ENCODE measurements around the gene SP110. TPM values are rescaled to one million over a fixed set of nuclear protein-coding genes. Genes with fewer than 3 reads are reported as not detected.

Gene SP110
- total and polyA plus RNA-seq, 2 of the 4 experiments (the other 2 are of a cell fraction) = 9.3 to 10.2 TPM

GRCh38 chr2:230256733-230257332 lies 37.0 kb upstream of the SP110 start:
- H3K9ac ChIP-seq (ENCODE audit: low read depth, low read length) = no peak overlapping the region
- no peak overlapping the region for H3K4ac ChIP-seq (ENCODE audit: low read depth, low read length)
- no peak overlapping the region for H3K18ac ChIP-seq (ENCODE audit: low read depth, low read length)
- no peaks in the 10 kb centered on the region for H4K20me1 ChIP-seq (ENCODE audit: insufficient read depth, low read length)
- H2BK20ac ChIP-seq (ENCODE audit: low read depth, low read length) = no peak overlapping the region
- dilution Hi-C loops (cut with HindIII; ENCODE audit: low sequenced_read_pairs, unreplicated experiment) (no loop called here), in situ Hi-C loops (cut with MboI; ENCODE audit: low sequenced_read_pairs) (no loop called here), intact Hi-C loops (cut with micrococcal nuclease) (no loop called here)
- H4K5ac ChIP-seq (ENCODE audit: low read depth, low read length) = no peak overlapping the region
- H4K8ac ChIP-seq (ENCODE audit: low read depth in 2 of 2, low read length in 2 of 2) = no peak overlapping the region
- no peak overlapping the region for H4K91ac ChIP-seq (ENCODE audit: insufficient read depth, low read depth, low read length)
- no peak overlapping the region for H3K56ac ChIP-seq (ENCODE audit: extremely low read depth, insufficient read depth, low read length)
- CTCF ChIA-PET = no interaction called here
- no peak overlapping the region for H2BK5ac ChIP-seq (ENCODE audit: low read depth, low read length, poor library complexity, severe bottlenecking)
- ATAC-seq (ENCODE audit: low read depth) (no peak), DNase-seq (no peak)
- no peak overlapping the region for H3K14ac ChIP-seq (replicated peaks; ENCODE audit: low read depth, low read length)
- H2AK9ac ChIP-seq (replicated peaks; ENCODE audit: low read depth, low read length, poor library complexity) = no peak overlapping the region
- H3K4me2 ChIP-seq (ENCODE audit: low read depth, low read length) = no peak overlapping the region
- no peak overlapping the region for H3K27ac ChIP-seq (ENCODE audit: insufficient read depth, low read length)
- no peaks in the 10 kb centered on the region for H3K4me1 ChIP-seq (ENCODE audit: control insufficient read depth, insufficient read depth, low read length)
- POLR2A ChIA-PET (ENCODE audit: unreplicated experiment) = no interaction called here
- 60% methylated on average over 1 of the region's 3 CpGs; no CpG with 5 or more reads in 1 of the 2 experiments for WGBS, 2 experiments (ENCODE audit: extremely low coverage in 2 of 2, insufficient read length in 1 of 2)
- H2AK5ac ChIP-seq (ENCODE audit: low read depth, low read length) = no peak overlapping the region
- H3K9me1 ChIP-seq (ENCODE audit: insufficient read depth, low read length) = no peaks in the 10 kb centered on the region
- peaks cover under 1% of the 10 kb centered on the region; the same call in 1 of the 2 replicates for H3K27me3 ChIP-seq (ENCODE audit: control insufficient read depth, insufficient read depth, low read length)
- no peaks in the 10 kb centered on the region for H3K9me3 ChIP-seq (ENCODE audit: control insufficient read depth, insufficient read depth, low read length)
- no peaks in the 10 kb centered on the region for H3K79me1 ChIP-seq (ENCODE audit: low read depth in 1 of 2, low read length in 2 of 2)
- no peak overlapping the region for H2BK15ac ChIP-seq (ENCODE audit: low read depth, low read length)
- no peak for TF ChIP-seq RCOR1 (IDR thresholded peaks at IDR 0.05; ENCODE audit: insufficient replicate concordance, low read length)
- H3K4me3 ChIP-seq (ENCODE audit: insufficient read depth, low read depth, low read length) = no peak overlapping the region
- no peaks in the 10 kb centered on the region for H3K36me3 ChIP-seq (ENCODE audit: control insufficient read depth, insufficient read depth, low read length)
- no peak overlapping the region for H3K23ac ChIP-seq (ENCODE audit: low read depth, low read length)
- BruUV-seq (replicated peaks) = no TSS peak
- H2BK120ac ChIP-seq (ENCODE audit: low read depth, low read length) = no peak overlapping the region
- no peak overlapping the region for H2AFZ ChIP-seq (replicated peaks; ENCODE audit: low read length, poor library complexity)
